Ecto neural progenitor cell (in vitro differentiated cells): ENCODE results near the gene USP33.
A peak's percentile ranks its signal among the peaks of the same experiment; 100 is the strongest.
"Not testable (repeated sequence)": the region's sequence is repeated elsewhere in the genome, so short reads cannot be mapped to it uniquely, and the experiment has no call there.

Experiments
- DNase-seq: peaks from one replicate; pipeline ENCODE4 v3.0.0-alpha.2; 2018; ENCODE audit warnings: low spot score

USP33 gene

GRCh38 chr1:77759071-77760028 is at the start of gene USP33:
Gene USP33, minus strand, starts transcription at chr1:77759852. Its CDS starts 18,155 bp downstream, at chr1:77741697.
- DNase-seq, result peak; percentile 90

DNA sequence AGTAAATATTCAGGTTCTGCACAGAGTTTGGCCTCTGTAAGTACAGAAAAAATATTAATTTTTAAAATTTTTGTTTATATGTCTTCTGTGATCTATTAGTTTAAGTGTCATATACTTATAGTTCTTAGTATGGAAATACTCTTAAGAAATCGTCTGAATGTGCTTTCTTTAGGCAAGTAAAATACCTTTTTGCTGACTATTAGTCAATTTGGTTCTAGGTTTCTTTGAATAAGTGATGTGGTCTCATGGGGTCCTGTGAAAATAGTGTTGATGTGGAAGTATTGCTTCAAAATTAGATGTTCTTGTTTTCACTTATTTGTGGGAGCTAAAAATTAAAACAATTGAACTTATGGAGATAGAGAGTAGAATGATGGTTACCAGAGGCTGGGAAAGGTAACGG is 43.7 kb upstream of the USP33 start:
- DNase-seq, result no peak

GRCh38 chr1:77802026-77802425 is 42.4 kb upstream of the USP33 start:
- no peak for DNase-seq

GRCh38 chr1:77797991-77798390 is 38.3 kb upstream of the USP33 start:
- DNase-seq, result no peak

- DNase-seq, result no peak
Measured at GRCh38 chr1:77796695-77797405, 37.2 kb upstream of the USP33 start.

DNA sequence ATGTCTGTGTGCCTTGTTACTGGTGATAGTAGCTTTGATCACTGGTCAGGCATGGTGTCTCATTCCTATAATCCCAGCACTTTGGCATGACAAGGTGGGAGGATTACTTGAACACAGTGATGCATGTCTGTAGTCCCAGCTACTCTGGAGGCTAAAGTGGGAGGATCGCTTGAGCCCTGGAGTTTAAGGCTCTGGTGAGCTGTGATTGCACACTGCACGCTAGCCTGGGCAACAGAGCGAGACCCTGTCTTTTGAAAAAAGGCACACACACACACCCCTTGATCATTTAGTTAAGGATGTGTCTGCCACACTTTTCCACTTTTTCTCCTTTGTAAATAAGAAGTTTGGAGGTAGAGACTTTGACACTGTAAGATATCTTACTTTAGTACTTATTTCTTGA is 34.9 kb upstream of the USP33 start:
- no peak for DNase-seq

- not testable (repeated sequence) for DNase-seq
Measured at GRCh38 chr1:77786093-77786741, 26.6 kb upstream of the USP33 start.

GRCh38 chr1:77783141-77783540 is 23.5 kb upstream of the USP33 start:
- DNase-seq, result no peak

DNA sequence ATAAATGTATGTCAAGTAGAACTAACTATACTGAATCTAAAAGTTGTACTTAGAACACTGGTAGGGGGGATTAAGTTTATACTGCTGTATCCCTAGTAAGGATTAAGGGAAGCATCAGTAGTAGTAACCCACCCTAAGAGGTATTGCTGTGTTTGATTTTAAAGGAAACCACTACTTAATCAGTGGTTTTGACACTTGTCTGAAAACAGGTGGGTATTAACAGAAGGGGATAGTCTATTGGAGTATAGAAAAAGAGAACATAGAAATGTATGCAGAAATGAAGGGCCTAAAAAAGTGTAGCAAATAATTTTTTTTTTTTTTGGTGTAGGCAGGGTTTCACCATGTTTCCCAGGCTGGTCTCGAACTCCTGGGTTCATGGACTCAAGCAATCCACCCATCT is 22.0 kb upstream of the USP33 start:
- no peak for DNase-seq

- DNase-seq, result peak; percentile 87
Measured at GRCh38 chr1:77779529-77780281, 20.1 kb upstream of the USP33 start, which contains the start of gene MIGA1. Gene MIGA1, plus strand, starts transcription at chr1:77779649. Its CDS starts 3,604 bp downstream, at chr1:77783253.

DNA sequence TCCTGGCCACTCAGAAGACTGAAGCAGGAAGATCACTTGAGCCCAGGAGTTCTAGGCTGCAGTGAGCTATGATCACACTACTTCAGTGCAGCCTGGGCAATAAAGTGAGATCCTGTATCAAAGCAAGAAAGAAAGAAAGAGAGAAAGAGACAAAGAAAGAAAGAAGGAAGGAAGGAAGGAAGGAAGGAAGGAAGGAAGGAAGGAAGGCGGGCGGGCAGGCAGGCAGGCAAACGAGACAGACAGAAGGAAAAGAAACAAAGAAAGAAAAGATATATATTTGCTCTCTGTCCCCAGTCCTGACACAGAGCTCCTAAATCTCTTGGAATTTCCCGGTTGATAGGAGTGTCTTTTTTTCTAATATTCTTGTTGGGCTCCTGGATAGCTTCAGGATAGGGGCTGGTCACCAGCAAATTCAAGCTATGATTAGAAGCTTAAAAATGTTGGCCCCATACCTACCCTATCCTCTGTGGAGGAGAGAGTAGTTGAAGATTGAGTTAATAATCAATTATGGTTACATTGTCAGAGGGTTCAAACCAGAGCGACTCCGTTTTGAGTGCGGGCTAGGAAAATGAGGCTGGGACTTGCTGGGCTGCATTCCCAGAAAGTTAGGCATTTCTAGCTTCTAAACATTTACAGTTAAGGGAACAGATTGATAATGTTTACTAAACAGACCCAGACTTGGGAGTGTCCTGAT is 16.5 kb upstream of the USP33 start:
- no peak for DNase-seq

DNA sequence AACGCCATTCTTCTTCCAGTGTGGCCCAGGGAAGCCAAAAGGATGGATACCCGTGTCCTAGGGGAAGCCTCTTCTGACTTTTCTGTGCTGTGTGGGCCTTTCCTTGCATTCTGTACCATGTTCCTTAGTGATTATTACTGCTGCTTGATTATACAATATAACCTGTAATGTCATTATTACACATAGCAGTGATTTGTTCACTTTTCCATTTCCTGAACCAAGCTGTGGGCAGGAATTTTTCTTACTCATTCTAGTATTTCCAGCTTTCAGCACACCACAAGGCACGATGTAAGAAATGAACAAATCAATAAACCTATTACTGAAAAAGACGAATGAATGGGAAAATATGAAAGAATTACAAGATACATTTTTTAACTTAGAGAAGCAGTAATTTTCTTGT is 8.4 kb upstream of the USP33 start:
- DNase-seq, result no peak

DNA sequence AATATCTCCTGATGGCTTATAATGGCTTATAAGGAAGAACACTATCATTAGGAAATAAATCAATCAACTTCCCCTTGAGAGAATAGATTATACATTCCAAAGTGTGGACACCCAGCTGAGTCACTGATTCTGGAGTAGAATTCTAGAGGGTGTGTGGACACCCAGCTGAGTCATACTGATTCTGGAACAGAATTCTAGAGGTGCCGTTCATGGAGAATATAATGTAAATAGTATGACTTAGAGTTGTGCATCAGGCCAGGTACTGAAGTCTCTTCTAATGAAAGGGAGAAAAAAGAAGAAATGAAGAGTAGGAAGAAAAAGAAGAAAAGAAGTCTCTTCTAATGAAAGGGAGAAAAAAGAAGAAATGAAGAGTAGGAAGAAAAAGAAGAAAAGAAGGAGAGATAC is 2.4 kb upstream of the USP33 start:
- no peak for DNase-seq

- no peak for DNase-seq
Measured at GRCh38 chr1:77757603-77758002, 2.0 kb downstream of the USP33 start.

DNA sequence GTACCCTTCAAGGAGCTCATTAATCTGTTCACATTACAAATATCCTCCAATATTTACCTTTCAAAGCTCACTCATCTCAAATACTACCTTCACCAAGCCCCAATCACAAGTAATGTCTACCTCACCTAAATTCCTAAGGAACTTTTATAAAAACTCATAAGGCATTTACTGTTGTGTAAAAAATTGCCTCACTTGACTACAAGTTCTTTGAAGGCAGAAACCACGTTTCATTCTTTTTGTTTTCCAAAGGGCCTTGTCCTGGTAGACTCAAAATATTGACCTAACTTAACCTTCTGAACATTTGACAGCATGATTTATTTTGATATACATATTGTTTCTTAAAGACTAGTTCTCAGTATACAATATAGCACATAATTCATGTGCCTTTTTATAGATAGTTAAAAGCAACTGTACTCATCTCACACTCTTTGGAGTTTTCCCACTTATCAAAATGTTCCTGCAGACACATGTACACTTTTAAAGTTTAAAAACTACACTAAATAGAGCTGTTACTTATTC is 2.5 kb downstream of the USP33 start:
- DNase-seq, result no peak

DNA sequence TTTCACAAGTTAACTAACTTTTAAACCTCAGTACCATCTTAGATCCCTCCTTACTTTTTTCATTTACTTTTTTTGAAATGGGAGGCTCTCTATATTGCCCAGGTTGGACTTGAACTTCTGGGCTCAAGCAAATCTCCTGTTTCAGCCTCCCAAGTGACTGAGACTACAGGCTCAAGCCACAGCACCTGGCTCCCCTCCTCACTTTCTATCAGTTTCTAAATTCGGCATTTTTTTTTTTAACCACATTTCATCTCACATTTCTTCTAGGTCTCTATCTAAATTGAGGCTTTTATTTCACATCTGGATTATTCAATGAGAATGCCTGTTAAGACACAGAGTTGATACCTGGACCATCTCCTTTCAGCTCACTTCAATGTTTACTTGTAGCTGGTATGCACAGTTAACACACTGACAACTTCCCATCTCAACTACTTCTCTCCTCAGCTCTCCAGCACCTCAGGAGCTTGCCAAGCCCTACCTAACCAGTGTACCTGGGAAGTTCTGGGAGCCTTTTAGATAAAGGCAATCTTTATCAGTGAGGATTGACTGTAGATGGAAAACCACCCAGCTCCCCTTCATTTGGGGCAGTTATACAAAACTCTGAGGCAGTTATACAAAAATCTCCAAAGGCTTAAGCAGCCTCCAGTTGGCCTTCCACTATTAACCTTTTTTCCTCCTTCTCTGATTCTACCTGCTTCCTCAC is 3.4 kb downstream of the USP33 start:
- DNase-seq, result no peak

DNA sequence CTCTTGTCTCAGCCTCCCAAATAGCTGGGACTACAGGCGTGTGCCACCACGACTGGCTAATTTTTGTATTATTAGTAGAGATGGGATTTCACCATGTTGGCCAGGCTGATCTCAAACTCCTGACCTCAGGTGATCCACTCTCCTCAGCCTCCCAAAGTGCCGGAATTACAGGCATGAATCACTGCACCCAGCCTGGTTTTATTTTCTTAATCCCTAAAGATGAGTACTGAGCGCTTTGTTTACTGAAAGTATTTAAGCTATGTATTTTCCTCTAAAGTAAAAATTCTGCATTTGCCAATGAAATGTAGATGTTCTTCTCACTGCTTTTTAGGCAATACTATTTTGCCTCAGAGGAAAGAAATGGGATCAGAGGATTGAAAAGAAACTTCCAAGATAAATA is 10.2 kb downstream of the USP33 start:
- not testable (repeated sequence) for DNase-seq

GRCh38 chr1:77744576-77744975 is 15.1 kb downstream of the USP33 start:
- no peak for DNase-seq

- DNase-seq, result no peak
Measured at GRCh38 chr1:77742011-77742555, 17.6 kb downstream of the USP33 start.

- DNase-seq, result no peak
Measured at GRCh38 chr1:77741316-77741715, 18.3 kb downstream of the USP33 start.
